SU-DHL-6 (cell line): ENCODE results near the gene GMIP.

ENCODE experiments used
- H2AFZ ChIP-seq: fragments of 200-600 bp; sonication (generic); 2 replicates; pipeline ENCODE4 v1.6.1; 2014; ENCODE audit warnings: low read depth, mild to moderate bottlenecking, moderate library complexity, mixed read lengths, antibody characterized with exemption, low read length; ENCODE audit not compliant: severe bottlenecking
- H3F3A ChIP-seq: fragments of 200-600 bp; shearing (Covaris generic); 2 replicates; pipeline ENCODE4 v1.6.0; 2016; ENCODE audit warnings: antibody characterized with exemption, mild to moderate bottlenecking; ENCODE audit not compliant: insufficient read depth
- H3K27ac ChIP-seq: fragments of 200-600 bp; sonication (generic); 2 replicates; pipeline ENCODE4 v1.5.1; 2016; ENCODE audit warnings: low read depth, mild to moderate bottlenecking, low read length, moderate library complexity, mixed read lengths
- H3K27me3 ChIP-seq: fragments of 200-600 bp; sonication (generic), shearing (Covaris generic); 2 replicates; pipeline ENCODE4 v1.6.0; 2014; ENCODE audit warnings: mild to moderate bottlenecking, low read length
- H3K36me3 ChIP-seq: fragments of 200-600 bp; sonication (generic); 2 replicates; pipeline ENCODE4 v1.6.1; 2014; ENCODE audit warnings: mild to moderate bottlenecking, low read length, mixed read lengths
- H3K4me2 ChIP-seq: fragments of 300-600, 200-600 bp; shearing (Covaris generic), sonication (generic); 2 replicates; pipeline ENCODE4 v1.6.0; 2014; ENCODE audit warnings: low read length, low read depth, mild to moderate bottlenecking; ENCODE audit not compliant: poor library complexity, severe bottlenecking
- H3K4me3 ChIP-seq: fragments of 200-600 bp; sonication (generic); 2 replicates; pipeline ENCODE4 v1.5.1; 2014; ENCODE audit warnings: antibody characterized with exemption, low read length, mild to moderate bottlenecking, mixed read lengths; ENCODE audit not compliant: insufficient read depth, poor library complexity, severe bottlenecking
- H3K79me2 ChIP-seq: fragments of 200-600 bp; sonication (generic); 2 replicates; pipeline ENCODE4 v1.6.1; 2014; ENCODE audit warnings: mild to moderate bottlenecking, low read length, moderate library complexity; ENCODE audit not compliant: insufficient read depth
- H3K9ac ChIP-seq: fragments of 200-600 bp; sonication (generic); 2 replicates; pipeline ENCODE4 v1.7.0; 2014; ENCODE audit warnings: mild to moderate bottlenecking, low read length
- H3K9me2 ChIP-seq: fragments of 200-600 bp; sonication (generic); replicated peaks from 2 replicates; pipeline ENCODE4 v1.6.1; 2014; ENCODE audit warnings: low read length; ENCODE audit not compliant: insufficient read depth
- H3K9me3 ChIP-seq: fragments of 200-600 bp; sonication (generic); 2 replicates; pipeline ENCODE4 v1.6.1; 2014; ENCODE audit warnings: low read length, mixed read lengths; ENCODE audit not compliant: insufficient read depth
- H4K20me1 ChIP-seq: fragments of 200-600 bp; sonication (generic); 2 replicates; pipeline ENCODE4 v1.6.1; 2014; ENCODE audit warnings: low read depth, mild to moderate bottlenecking, antibody characterized with exemption, low read length, moderate library complexity, mixed read lengths
- CTCF ChIP-seq: fragments of 200-600 bp; sonication (generic); IDR thresholded peaks from one replicate; pipeline ENCODE4 v1.5.1; 2017; ENCODE audit warnings: antibody characterized with exemption, mild to moderate bottlenecking, low read length, moderate library complexity; ENCODE audit not compliant: insufficient read depth, poor library complexity, severe bottlenecking
- EZH2phosphoT487 ChIP-seq: fragments of 200-600 bp; sonication (generic), shearing (Covaris generic); conservative IDR thresholded peaks from 2 replicates; pipeline ENCODE4 v1.6.1; 2018; ENCODE audit warnings: mild to moderate bottlenecking, antibody characterized with exemption, low read length, moderate library complexity, mixed read lengths

The GMIP gene

GRCh38 chr19:19645233-19645870 lies 1.9 kb upstream of the GMIP start:
- TF ChIP-seq CTCF (no peak), EZH2phosphoT487 (no peak)
- H3K9ac ChIP-seq = no peak overlapping the region
- no peaks in the 10 kb centered on the region for H3K9me2 ChIP-seq
- no peaks in the 10 kb centered on the region for H3K36me3 ChIP-seq
- peaks cover 8% of the 10 kb centered on the region for H3F3A ChIP-seq
- no peaks in the 10 kb centered on the region for H4K20me1 ChIP-seq
- H3K27ac ChIP-seq = no peak overlapping the region
- H3K4me3 ChIP-seq = no peak overlapping the region
- peaks cover 22% of the 10 kb centered on the region for H3K79me2 ChIP-seq
- H2AFZ ChIP-seq = no peak overlapping the region
- H3K9me3 ChIP-seq = no peaks in the 10 kb centered on the region
- H3K4me2 ChIP-seq = no peak overlapping the region
- no peaks in the 10 kb centered on the region for H3K27me3 ChIP-seq

GRCh38 chr19:19644054-19644388 lies 564 bp upstream of the GMIP start:
- Histone ChIP-seq H3K9ac (peak overlapping the region; percentile 98), H3K36me3 (no peaks in the 10 kb centered on the region), H3F3A (peaks cover 8% of the 10 kb centered on the region), H3K27ac (peak overlapping the region; percentile 88), H2AFZ (no peak overlapping the region), H3K4me3 (peak overlapping the region; percentile 91), H3K4me2 (peak overlapping the region; percentile 67), H3K27me3 (no peaks in the 10 kb centered on the region), H3K9me3 (no peaks in the 10 kb centered on the region), H3K79me2 (peaks cover 22% of the 10 kb centered on the region), H3K9me2 (no peaks in the 10 kb centered on the region), H4K20me1 (no peaks in the 10 kb centered on the region)
- TF ChIP-seq CTCF = no peak
- TF ChIP-seq EZH2phosphoT487 = no peak

GRCh38 chr19:19642506-19643157 lies 825 bp downstream of the GMIP start:
- Histone ChIP-seq H3K4me3 (peak overlapping the region; percentile 91), H3K36me3 (no peaks in the 10 kb centered on the region), H3K9me3 (no peaks in the 10 kb centered on the region), H3K9me2 (no peaks in the 10 kb centered on the region), H3F3A (peaks cover 8% of the 10 kb centered on the region), H3K79me2 (peaks cover 22% of the 10 kb centered on the region), H3K9ac (peak overlapping the region; percentile 98), H4K20me1 (no peaks in the 10 kb centered on the region), H3K27me3 (no peaks in the 10 kb centered on the region), H3K27ac (peak overlapping the region; percentile 88), H3K4me2 (peak overlapping the region; percentile 67), H2AFZ (no peak overlapping the region)
- TF ChIP-seq EZH2phosphoT487 = no peak
- TF ChIP-seq CTCF = no peak
